Panc1 (cell line): ENCODE measurements around the gene ZDHHC18. TPM values are rescaled to one million over a fixed set of nuclear protein-coding genes. Genes with fewer than 3 reads are reported as not detected.
A peak's percentile ranks its signal among the peaks of the same experiment; 100 is the strongest.

ENCODE experiments used
- ATAC-seq: fragments of 200-7000 bp; cut with Tn5 transposase; 2 replicates; pipeline ENCODE4 v1.9.1; 2020; ENCODE audit warnings: mild to moderate bottlenecking, moderate library complexity
- Bru-seq: library from RNA; stranded (reverse); fragments of 400-500 nt; gene quantifications from one replicate; lab custom pipeline; 2021; lab: Mats Ljungman, UMichigan
- BruChase-seq, 2 experiments: library from RNA; stranded (reverse); fragments of 400-500 nt; gene quantifications; one replicate each; lab custom pipeline; 2021; lab: Mats Ljungman, UMichigan
- BruUV-seq: library from RNA; stranded (reverse); fragments of 400-500 nt; replicated peaks from 2 replicates; lab custom pipeline; 2021; lab: Mats Ljungman, UMichigan
- CTCF ChIA-PET: fragments of 300-600 bp; sonication (Branson Sonifier 250); formaldehyde crosslinking; loops from one replicate; lab custom pipeline; 2022; ENCODE audit warnings: antibody characterized with exemption; lab: Charles Lee
- POLR2A ChIA-PET: fragments of 300-600 bp; sonication (Branson Sonifier 250); formaldehyde crosslinking; loops from one replicate; lab custom pipeline; 2022; ENCODE audit warnings: antibody characterized with exemption; lab: Charles Lee
- DNase-seq: peaks from one replicate; pipeline ENCODE4 v3.0.0-alpha.2; 2010; ENCODE audit warnings: low read depth, low spot score
- H3K27ac ChIP-seq: 2 replicates; pipeline ENCODE4 v1.5.1; 2011; ENCODE audit warnings: mild to moderate bottlenecking, low read length, inconsistent platforms
- H3K27me3 ChIP-seq: fragments of 200-500 bp; sonication (Bioruptor generic); 2 replicates; pipeline ENCODE4 v1.6.0; 2014; ENCODE audit warnings: low read length, inconsistent platforms; ENCODE audit not compliant: control insufficient read depth, insufficient read depth
- H3K36me3 ChIP-seq: fragments of 200-500 bp; sonication (Bioruptor generic); 2 replicates; pipeline ENCODE4 v1.5.1; 2014; ENCODE audit warnings: inconsistent platforms, mild to moderate bottlenecking, low read length, moderate library complexity; ENCODE audit not compliant: control insufficient read depth, insufficient read depth
- H3K4me1 ChIP-seq: 2 replicates; pipeline ENCODE4 v1.5.1; 2011; ENCODE audit warnings: inconsistent platforms, mild to moderate bottlenecking, low read length, moderate library complexity; ENCODE audit not compliant: control insufficient read depth, insufficient read depth
- H3K4me3 ChIP-seq, 2 experiments: 2 replicates each; pipeline ENCODE4 v1.5.1; 2011 to 2012; ENCODE audit warnings: low read depth in 2 of 2, low read length in 2 of 2, mild to moderate bottlenecking in 2 of 2, inconsistent platforms in 1 of 2, moderate library complexity in 1 of 2
- H3K9me3 ChIP-seq: fragments of 200-500 bp; sonication (Bioruptor generic); 2 replicates; pipeline ENCODE4 v1.5.1; 2014; ENCODE audit warnings: low read depth, mild to moderate bottlenecking, inconsistent platforms, low read length, moderate library complexity; ENCODE audit not compliant: control insufficient read depth, insufficient read depth
- CTCF ChIP-seq: fragments of 450-650 bp; IDR thresholded peaks from 2 replicates; pipeline ENCODE4 v1.5.1; 2017; ENCODE audit warnings: mild to moderate bottlenecking
- POLR2AphosphoS5 ChIP-seq: IDR thresholded peaks from 2 replicates; pipeline ENCODE4 v1.6.1; 2012; ENCODE audit warnings: mild to moderate bottlenecking, low read depth, low read length, moderate library complexity
- REST ChIP-seq, 2 experiments: IDR thresholded peaks; 2 replicates each; pipeline ENCODE4 v1.6.1; 2011 to 2012; ENCODE audit warnings: low read depth in 2 of 2, control low read depth in 1 of 2, low read length in 1 of 2, mild to moderate bottlenecking in 1 of 2, moderate library complexity in 1 of 2; ENCODE audit not compliant: insufficient read depth in 1 of 2
- SIN3A ChIP-seq: IDR thresholded peaks from 2 replicates; pipeline ENCODE4 v1.6.1; 2012; ENCODE audit warnings: low read depth, mild to moderate bottlenecking, low read length, moderate library complexity, borderline replicate concordance; ENCODE audit not compliant: insufficient read depth
- TCF7L2 ChIP-seq: IDR thresholded peaks from 2 replicates; pipeline ENCODE4 v1.6.1; 2011; ENCODE audit warnings: mild to moderate bottlenecking, low read depth, low read length, inconsistent platforms
- in situ Hi-C: cut with HindIII; loops from 2 replicates; pipeline ENCODE4 v1.10.0; 2016; ENCODE audit warnings: low sequenced_read_pairs, low pct_unique_long_range_greater_than_20kb
- intact Hi-C: fragments of 100-400 bp; cut with micrococcal nuclease; formaldehyde crosslinking; loops from one replicate; pipeline ENCODE4 v1.10.0; 2022; ENCODE audit not compliant: unreplicated experiment
- long read RNA-seq: library from polyadenylated mRNA; unstranded; transcript quantifications from one replicate; pipeline ENCODE4 v2.0.0, GENCODE V29; 2021; ENCODE audit not compliant: unreplicated experiment
- polyA plus RNA-seq: library from polyadenylated mRNA; unstranded; fragments of >200 nt; gene quantifications from one replicate; pipeline ENCODE4 v1.2.1, GENCODE V29; 2012; ENCODE audit warnings: missing spikeins; ENCODE audit not compliant: insufficient read length
- total RNA-seq: library from RNA; stranded (reverse); gene quantifications from one replicate; pipeline ENCODE4 v1.2.1, GENCODE V29; 2021; ENCODE audit not compliant: unreplicated experiment

ZDHHC18 gene
- total RNA-seq (45.4 TPM), Bru-seq, nascent RNA (percentile 66 among the genes with signal in this experiment), BruChase-seq, experiment 1, labeled RNA remaining after a 2-hour chase (percentile 73 among the genes with signal in this experiment), BruChase-seq, experiment 2, labeled RNA remaining after a 6-hour chase (percentile 81 among the genes with signal in this experiment)
- 66.3 TPM for polyA plus RNA-seq
- long read RNA-seq, full-length matches to known transcripts: 10 of 52 reads
- long read RNA-seq, partial matches to known transcripts: 22 of 52 reads
- long read RNA-seq, other reads (novel, unspliced or antisense): 20 of 52 reads

GRCh38 chr1:26826261-26827105 is at the start of gene ZDHHC18:
Gene ZDHHC18, plus strand, starts transcription at chr1:26826688. Its CDS starts 117 bp downstream, at chr1:26826805.
- in situ Hi-C loops: no loop called here
- Histone ChIP-seq H3K4me3 (peak within 1 kb of the TSS; percentile 53 to 70), H3K27ac (peak within 1 kb of the TSS; percentile 80), H3K27me3 (no peaks in the 10 kb centered on the region), H3K4me1 (peaks cover 14% of the 10 kb centered on the region), H3K36me3 (no peaks in the 10 kb centered on the region), H3K9me3 (no peaks in the 10 kb centered on the region)
- POLR2A ChIA-PET: no interaction called here
- peak; percentile 94 for TF ChIP-seq CTCF
- peak; percentile 32; the same call in 1 of the 2 replicates for TF ChIP-seq POLR2AphosphoS5
- 0 out of 2 replicates have a peak, but pooled peaks have one; percentile 12 for TF ChIP-seq SIN3A
- no peak for TF ChIP-seq REST (IDR thresholded peaks at IDR 0.05; ENCODE audit: insufficient read depth in 1 of 2, low read depth in 2 of 2, low read length in 1 of 2)
- no TSS peak for BruUV-seq
- no peak for DNase-seq
- intact Hi-C loops: no loop called here
- CTCF ChIA-PET: interaction anchor here (0.6 kb wide), 1 partner anchor 371 kb away, joined by 3 read pairs; no protein-coding TSS in a partner anchor
- peak; percentile 95 for ATAC-seq

- H3K27me3 ChIP-seq: no peaks in the 10 kb centered on the region
- H3K27ac ChIP-seq: no peak overlapping the region
- in situ Hi-C loops: no loop called here
- ATAC-seq (no peak), DNase-seq (no peak)
- intact Hi-C loops: no loop called here
- ChIA-PET CTCF (interaction anchor here (1.1 kb wide), 1 partner anchor 9 kb away, joined by 4 read pairs; no protein-coding TSS in a partner anchor), POLR2A (no interaction called here)
- H3K4me3 ChIP-seq: no peak overlapping the region
- H3K4me1 ChIP-seq: peaks cover 27% of the 10 kb centered on the region
- peaks cover 43% of the 10 kb centered on the region for H3K36me3 ChIP-seq
- TF ChIP-seq CTCF (no peak), REST (IDR thresholded peaks at IDR 0.05; ENCODE audit: insufficient read depth in 1 of 2, low read depth in 2 of 2, low read length in 1 of 2) (no peak), SIN3A (no peak), TCF7L2 (no peak), POLR2AphosphoS5 (no peak)
- H3K9me3 ChIP-seq: no peaks in the 10 kb centered on the region
- no TSS peak for BruUV-seq
Measured at GRCh38 chr1:26779098-26779668, 47.3 kb upstream of the ZDHHC18 start.
